ENCODE measurements around the gene ZNHIT6. TPM values are rescaled to one million over a fixed set of nuclear protein-coding genes. Genes with fewer than 3 reads are reported as not detected.

The ZNHIT6 gene
- total and polyA plus RNA-seq, 3 donors from 2014 or later = 10.1 to 14.5 (median 11.3) TPM

GRCh38 chr1:85601901-85602300 is 106.3 kb downstream of the ZNHIT6 start:
- no peak for TF ChIP-seq CTCF (IDR thresholded peaks at IDR 0.05)
- TF ChIP-seq POLR2A (IDR thresholded peaks at IDR 0.05) = no peak
- no peaks in the 10 kb centered on the region for H3K4me1 ChIP-seq
- no peak overlapping the region for H3K27ac ChIP-seq
- no peaks in the 10 kb centered on the region for H3K36me3 ChIP-seq (ENCODE audit: low read depth, missing control alignments)
- 72 to 85% methylated on average over 4 of the region's 4 CpGs for WGBS, 2 donors
- H3K27me3 ChIP-seq = no peaks in the 10 kb centered on the region
- no peak for DNase-seq
- intact Hi-C loops (cut with DNase I; ENCODE audit: low total_unique reads) = no loop called here
- no peaks in the 10 kb centered on the region for H3K9me3 ChIP-seq
- H3K4me3 ChIP-seq = no peak overlapping the region

GRCh38 chr1:85599681-85600080 is 108.6 kb downstream of the ZNHIT6 start:
- no peak for DNase-seq
- Histone ChIP-seq H3K27me3 (no peaks in the 10 kb centered on the region), H3K4me3 (no peak overlapping the region), H3K4me1 (no peaks in the 10 kb centered on the region), H3K36me3 (ENCODE audit: low read depth, missing control alignments) (no peaks in the 10 kb centered on the region), H3K9me3 (no peaks in the 10 kb centered on the region), H3K27ac (no peak overlapping the region)
- TF ChIP-seq POLR2A (IDR thresholded peaks at IDR 0.05) (no peak), CTCF (IDR thresholded peaks at IDR 0.05) (no peak)
- 68 to 73% methylated on average over 2 of the region's 2 CpGs for WGBS, 2 donors
- intact Hi-C loops (cut with DNase I; ENCODE audit: low total_unique reads) = no loop called here

Other genes with a start within 250 kb of the ZNHIT6 start
- 10 to 100 TPM; 54.3 to 71.3 TPM for gene DDAH1, start 243.3 kb downstream of the ZNHIT6 start, total RNA-seq
- 45.3 TPM for gene DDAH1, start 243.3 kb downstream of the ZNHIT6 start, polyA plus RNA-seq (ENCODE audit: insufficient read depth, low read depth, low replicate concordance)
- gene CCN1, start 127.7 kb downstream of the ZNHIT6 start, total RNA-seq = 10 to 100 TPM in 1 of 2 donors, 1 to 10 TPM in 1; 7.7 to 17.6 TPM
- 46.6 TPM for gene CCN1, start 127.7 kb downstream of the ZNHIT6 start, polyA plus RNA-seq (ENCODE audit: insufficient read depth, low read depth, low replicate concordance)

All from testis (tissue), 3 donors.